T-helper 1 cell treated with Interleukin-12 subunit alpha and Interleukin-12 subunit beta and Interleukin-4 antibody, amounts not matched to agents 30 μg/mL and 1 μg/mL, for 36 hours (primary cell): ENCODE results near the gene THSD7B.

ENCODE experiments used
- H3K27ac Mint-ChIP-seq: one replicate; pipeline ENCODE4 v1.8.0; 2021; ENCODE audit warnings: mild to moderate bottlenecking, mixed read lengths
- H3K27me3 Mint-ChIP-seq: one replicate; pipeline ENCODE4 v1.8.0; 2021; ENCODE audit warnings: low read depth, mixed read lengths
- H3K36me3 Mint-ChIP-seq: one replicate; pipeline ENCODE4 v1.8.0; 2021; ENCODE audit warnings: low read depth, mixed read lengths
- H3K4me1 Mint-ChIP-seq: one replicate; pipeline ENCODE4 v1.8.0; 2021; ENCODE audit warnings: low read depth, mixed read lengths
- H3K4me3 Mint-ChIP-seq: one replicate; pipeline ENCODE4 v1.8.0; 2021; ENCODE audit warnings: mild to moderate bottlenecking, moderate library complexity, mixed read lengths
- H3K9me3 Mint-ChIP-seq: one replicate; pipeline ENCODE4 v1.8.0; 2021; ENCODE audit warnings: mixed read lengths

THSD7B gene

DNA sequence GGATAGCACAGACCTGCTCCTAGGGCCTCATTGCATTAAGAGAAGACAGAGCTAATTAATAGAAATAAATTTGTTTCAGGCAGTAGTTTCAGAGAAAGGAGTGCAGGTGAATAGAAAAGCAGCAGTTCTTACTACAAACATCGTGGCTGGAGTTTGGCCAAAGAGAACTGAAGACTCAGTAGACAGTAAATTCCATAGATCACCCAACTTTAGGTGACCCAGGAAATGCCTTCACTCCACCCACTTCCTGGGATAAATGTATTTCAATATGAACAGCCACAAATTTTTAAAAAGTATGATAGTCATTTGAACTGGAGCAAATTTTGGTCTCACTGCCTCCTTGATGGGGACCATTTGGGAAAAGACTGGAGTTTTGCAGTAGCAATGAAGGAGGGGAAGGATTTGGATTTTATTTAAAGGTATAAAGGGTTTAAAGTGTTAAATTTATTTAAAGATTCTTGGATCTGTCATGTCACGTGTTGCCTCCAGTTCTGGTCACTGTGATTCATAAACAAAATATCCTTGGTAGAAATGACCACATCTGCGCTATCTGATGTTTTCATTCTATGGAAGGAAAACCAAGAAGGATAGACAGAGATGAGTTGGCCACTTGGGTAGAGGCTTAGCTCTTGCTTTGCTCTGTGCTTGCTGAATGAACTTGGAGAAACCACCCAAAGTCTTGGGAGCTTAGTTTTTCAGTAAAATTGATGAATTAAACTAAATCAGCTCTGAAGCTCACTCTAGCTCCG, 390.2 kb downstream of the THSD7B start:
- Mint-ChIP-seq H3K27ac (no peak overlapping the region), H3K27me3 (no peaks in the 10 kb centered on the region), H3K4me3 (no peak overlapping the region), H3K4me1 (no peaks in the 10 kb centered on the region), H3K9me3 (no peaks in the 10 kb centered on the region), H3K36me3 (no peaks in the 10 kb centered on the region)

DNA sequence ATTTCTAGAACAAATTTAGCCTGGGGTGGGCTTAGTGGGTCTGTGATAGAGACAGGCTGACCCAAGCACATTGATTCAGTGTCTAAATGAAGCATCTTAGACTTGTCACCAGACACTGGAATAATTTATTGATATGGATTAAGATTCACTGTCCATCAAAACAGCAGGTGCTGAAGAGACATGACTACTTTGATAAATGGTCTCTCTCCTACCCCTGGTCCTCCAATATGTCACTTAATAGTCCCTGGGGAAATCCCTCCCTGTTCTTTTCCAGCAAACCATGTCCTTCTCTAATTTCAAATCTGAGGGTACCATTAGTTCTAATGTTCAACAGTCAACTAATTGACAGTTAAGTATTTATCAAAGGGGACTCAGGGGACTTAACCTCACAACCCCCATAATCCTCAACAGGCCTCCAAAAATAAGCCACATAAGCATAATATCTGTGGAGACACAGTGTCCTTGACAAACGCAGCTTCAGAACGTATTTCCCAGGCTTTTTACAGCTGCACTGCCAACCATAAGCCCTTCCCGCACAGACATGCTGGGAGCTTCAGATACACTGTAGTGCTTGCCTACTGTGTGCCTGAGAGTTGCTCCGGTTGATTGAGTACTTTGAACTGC, 391.0 kb downstream of the THSD7B start:
- H3K27me3 Mint-ChIP-seq = no peaks in the 10 kb centered on the region
- no peaks in the 10 kb centered on the region for H3K9me3 Mint-ChIP-seq
- H3K4me3 Mint-ChIP-seq = no peak overlapping the region
- H3K4me1 Mint-ChIP-seq = no peaks in the 10 kb centered on the region
- H3K27ac Mint-ChIP-seq = no peak overlapping the region
- H3K36me3 Mint-ChIP-seq = no peaks in the 10 kb centered on the region

DNA sequence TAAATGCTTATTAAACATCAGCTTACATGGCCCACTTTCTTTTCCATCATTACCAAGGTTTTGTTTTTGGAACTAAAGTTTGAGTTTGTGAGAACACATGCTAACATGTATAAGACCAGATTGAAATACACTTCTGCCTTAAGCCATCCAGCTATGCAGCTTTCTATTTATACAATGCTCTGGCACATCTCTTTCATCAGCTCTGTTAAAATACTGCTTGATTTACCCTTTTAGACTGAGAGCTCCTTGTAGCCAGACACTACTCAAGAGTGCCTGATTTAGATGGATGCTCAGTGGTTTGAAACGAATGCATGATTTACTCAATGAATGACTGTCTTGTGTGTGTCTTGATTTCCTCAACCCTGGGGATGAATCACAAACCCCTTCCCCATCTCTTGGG, 392.5 kb downstream of the THSD7B start:
- H3K27ac Mint-ChIP-seq = no peak overlapping the region
- H3K4me3 Mint-ChIP-seq = no peak overlapping the region
- H3K4me1 Mint-ChIP-seq = no peaks in the 10 kb centered on the region

DNA sequence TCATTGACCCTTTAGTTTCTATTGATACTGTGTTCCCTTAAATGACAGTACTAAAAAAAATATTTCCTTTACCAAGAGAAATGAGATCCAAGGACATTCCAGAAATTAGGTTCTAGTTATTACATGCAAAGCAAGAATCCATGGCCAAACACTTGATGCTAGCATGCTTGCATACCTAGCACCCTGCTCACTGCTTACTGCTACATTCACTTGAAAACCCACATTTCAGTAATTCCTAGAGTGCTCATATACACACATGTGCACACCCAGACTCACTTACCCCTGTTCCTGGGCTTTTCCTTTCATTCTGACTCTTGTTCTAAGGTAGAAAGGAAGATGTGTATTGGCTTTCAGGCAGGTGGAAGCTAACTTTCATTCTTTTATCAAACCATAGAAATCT, 395.9 kb downstream of the THSD7B start:
- Mint-ChIP-seq H3K36me3 (no peaks in the 10 kb centered on the region), H3K27ac (no peak overlapping the region), H3K4me1 (no peaks in the 10 kb centered on the region), H3K27me3 (no peaks in the 10 kb centered on the region), H3K9me3 (peaks cover 3% of the 10 kb centered on the region), H3K4me3 (no peak overlapping the region)

More for the DNA sequence above, 392.5 kb downstream of the THSD7B start:
- Mint-ChIP-seq H3K9me3 (no peaks in the 10 kb centered on the region), H3K36me3 (no peaks in the 10 kb centered on the region), H3K27me3 (no peaks in the 10 kb centered on the region)

DNA sequence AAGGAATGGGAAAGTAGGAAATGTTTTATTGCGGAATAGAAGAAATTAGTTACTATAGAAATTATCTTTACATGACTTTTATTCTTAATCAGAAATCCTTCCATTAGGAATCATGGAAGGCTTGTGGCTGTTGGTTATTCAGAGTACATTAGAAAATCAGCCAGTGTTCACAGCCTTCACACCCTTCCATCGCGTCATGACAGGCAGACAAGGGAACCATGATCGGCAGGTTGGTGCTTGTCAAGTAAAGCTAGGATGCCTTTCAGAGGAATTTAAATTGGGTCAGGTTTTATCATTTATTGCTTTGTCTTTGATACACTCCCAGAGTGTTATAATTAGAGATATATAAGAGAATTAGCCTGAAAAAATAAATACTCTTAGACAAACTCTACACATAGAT, 400.6 kb downstream of the THSD7B start:
- Mint-ChIP-seq H3K27ac (no peak overlapping the region), H3K36me3 (no peaks in the 10 kb centered on the region), H3K4me3 (no peak overlapping the region), H3K27me3 (no peaks in the 10 kb centered on the region), H3K9me3 (peaks cover 3% of the 10 kb centered on the region), H3K4me1 (no peaks in the 10 kb centered on the region)

DNA sequence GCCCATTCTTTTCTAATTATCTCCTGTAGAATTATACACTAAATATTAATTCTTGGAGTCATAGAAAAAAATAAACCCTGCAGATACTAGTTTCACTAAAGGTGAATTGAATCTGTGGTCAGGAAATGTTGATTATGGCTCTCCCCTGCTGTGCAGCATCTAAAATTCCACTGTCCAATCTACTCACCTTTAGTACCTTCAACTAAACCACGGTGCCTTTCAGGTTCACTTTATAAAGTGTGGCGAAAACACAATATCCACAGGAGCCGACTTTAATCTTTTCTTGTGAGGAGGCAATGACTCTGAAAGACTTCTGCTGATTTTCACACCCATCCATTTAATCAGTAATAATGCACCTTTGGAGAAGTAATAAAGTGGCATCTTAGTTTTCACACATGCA, 402.3 kb downstream of the THSD7B start:
- peaks cover 3% of the 10 kb centered on the region for H3K9me3 Mint-ChIP-seq
- no peak overlapping the region for H3K27ac Mint-ChIP-seq
- H3K4me3 Mint-ChIP-seq = no peak overlapping the region
- no peaks in the 10 kb centered on the region for H3K36me3 Mint-ChIP-seq
- H3K4me1 Mint-ChIP-seq = no peaks in the 10 kb centered on the region
- no peaks in the 10 kb centered on the region for H3K27me3 Mint-ChIP-seq

DNA sequence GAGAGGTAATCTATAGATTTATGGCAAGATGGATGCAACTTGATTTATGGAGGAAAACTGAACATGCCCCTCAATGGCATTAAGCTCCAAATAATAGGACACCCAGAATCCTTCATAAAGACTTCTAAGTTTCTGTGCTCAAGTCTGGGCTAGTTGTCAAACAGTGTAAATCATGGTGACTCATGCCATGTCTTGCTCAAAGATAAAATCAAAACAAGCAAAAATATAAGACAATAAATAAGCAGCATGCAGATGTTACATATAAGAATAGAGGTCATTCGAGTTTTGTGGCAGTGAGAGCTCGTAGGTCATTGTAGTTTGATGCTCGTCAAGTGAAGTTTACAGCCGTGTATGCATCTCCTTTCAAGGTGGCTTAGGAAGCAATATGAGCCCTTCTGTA, 403.2 kb downstream of the THSD7B start:
- no peak overlapping the region for H3K27ac Mint-ChIP-seq
- H3K4me3 Mint-ChIP-seq = no peak overlapping the region
- no peaks in the 10 kb centered on the region for H3K4me1 Mint-ChIP-seq
- H3K36me3 Mint-ChIP-seq = no peaks in the 10 kb centered on the region
- peaks cover 3% of the 10 kb centered on the region for H3K9me3 Mint-ChIP-seq
- no peaks in the 10 kb centered on the region for H3K27me3 Mint-ChIP-seq

DNA sequence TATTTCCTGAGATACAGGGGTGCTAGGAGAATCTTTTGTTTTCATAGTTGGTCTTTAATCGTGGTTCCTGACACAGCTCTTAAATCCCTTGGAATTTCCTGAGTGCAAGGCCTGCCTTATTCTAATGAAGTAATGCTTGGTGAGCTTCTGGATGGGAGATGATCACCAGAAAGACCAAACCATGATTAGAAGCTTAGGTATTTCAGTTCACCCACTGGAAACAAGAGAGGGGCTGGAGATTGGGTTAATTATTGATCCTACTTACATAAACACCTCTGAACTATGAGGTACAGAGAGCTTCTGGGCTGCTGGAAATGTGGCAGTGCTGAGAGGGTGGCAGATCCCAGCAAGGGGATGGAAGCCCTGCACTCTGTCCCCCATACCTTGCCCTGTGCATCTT, 406.8 kb downstream of the THSD7B start:
- Mint-ChIP-seq H3K27ac (no peak overlapping the region), H3K4me3 (no peak overlapping the region), H3K36me3 (no peaks in the 10 kb centered on the region)

DNA sequence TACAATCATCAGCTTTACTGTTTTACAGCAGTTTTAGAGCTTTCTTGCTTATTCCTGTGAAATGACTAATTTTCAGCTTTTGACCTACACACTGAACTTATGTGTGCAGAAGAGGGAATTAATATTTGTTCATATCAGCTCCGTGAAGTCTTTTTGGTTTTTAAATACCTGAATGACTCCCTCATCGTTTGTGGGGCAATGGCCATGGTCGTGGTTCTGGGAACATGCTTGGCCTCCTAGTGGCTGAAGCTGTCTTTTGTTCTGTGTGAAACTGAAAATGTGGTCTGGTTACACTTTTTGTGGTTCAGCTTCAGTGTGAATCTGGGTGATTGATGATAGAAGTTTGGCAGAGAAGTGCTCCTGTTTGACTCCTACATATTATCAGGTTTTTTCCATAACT, 408.1 kb downstream of the THSD7B start:
- Mint-ChIP-seq H3K36me3 (no peaks in the 10 kb centered on the region), H3K27me3 (no peaks in the 10 kb centered on the region), H3K27ac (no peak overlapping the region), H3K9me3 (no peaks in the 10 kb centered on the region), H3K4me3 (no peak overlapping the region), H3K4me1 (no peaks in the 10 kb centered on the region)

More for the DNA sequence above, 406.8 kb downstream of the THSD7B start:
- Mint-ChIP-seq H3K27me3 (no peaks in the 10 kb centered on the region), H3K9me3 (no peaks in the 10 kb centered on the region), H3K4me1 (no peaks in the 10 kb centered on the region)

DNA sequence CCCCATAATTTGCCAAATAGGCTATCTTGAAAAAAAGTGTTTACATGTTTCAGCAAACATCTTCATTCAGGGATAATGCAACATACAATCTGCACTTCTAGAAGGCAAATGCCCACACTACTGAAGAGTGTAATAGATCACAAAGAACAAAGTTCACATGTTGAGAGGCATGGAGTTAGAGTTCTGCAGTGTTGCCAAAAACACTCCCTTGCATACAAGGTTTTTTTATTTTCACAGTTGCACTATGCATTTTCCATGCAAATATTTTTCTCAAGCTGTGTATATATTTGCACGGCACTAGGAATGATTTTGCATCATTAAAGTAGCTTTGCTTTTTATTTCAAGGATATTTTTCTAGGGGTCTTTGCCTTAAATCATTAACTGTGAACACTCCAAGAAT, 409.9 kb downstream of the THSD7B start:
- Mint-ChIP-seq H3K27me3 (no peaks in the 10 kb centered on the region), H3K9me3 (no peaks in the 10 kb centered on the region), H3K27ac (no peak overlapping the region), H3K36me3 (no peaks in the 10 kb centered on the region), H3K4me3 (no peak overlapping the region), H3K4me1 (no peaks in the 10 kb centered on the region)

DNA sequence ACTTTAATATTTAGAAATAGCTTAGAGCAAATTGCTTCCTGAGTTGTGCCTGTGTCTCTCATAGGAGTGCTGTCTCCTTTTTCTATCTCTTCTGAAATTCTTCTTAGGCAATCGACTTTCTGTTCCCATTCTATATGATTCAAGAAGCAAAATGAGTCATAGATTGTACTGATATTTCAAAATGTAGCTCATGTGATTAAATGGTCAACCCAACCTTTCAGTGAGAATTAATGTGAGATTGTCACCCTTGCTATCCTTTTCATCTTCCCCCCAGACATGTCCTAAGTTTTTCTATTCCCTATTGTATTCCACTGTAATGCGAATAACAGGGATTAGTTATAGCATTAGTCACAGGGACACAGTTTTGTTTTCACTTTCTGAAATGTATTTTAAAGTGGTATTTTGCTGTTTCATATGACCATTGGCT, 413.6 kb downstream of the THSD7B start:
- Mint-ChIP-seq H3K27me3 (no peaks in the 10 kb centered on the region), H3K4me3 (no peak overlapping the region), H3K27ac (no peak overlapping the region), H3K36me3 (no peaks in the 10 kb centered on the region), H3K9me3 (no peaks in the 10 kb centered on the region), H3K4me1 (no peaks in the 10 kb centered on the region)

DNA sequence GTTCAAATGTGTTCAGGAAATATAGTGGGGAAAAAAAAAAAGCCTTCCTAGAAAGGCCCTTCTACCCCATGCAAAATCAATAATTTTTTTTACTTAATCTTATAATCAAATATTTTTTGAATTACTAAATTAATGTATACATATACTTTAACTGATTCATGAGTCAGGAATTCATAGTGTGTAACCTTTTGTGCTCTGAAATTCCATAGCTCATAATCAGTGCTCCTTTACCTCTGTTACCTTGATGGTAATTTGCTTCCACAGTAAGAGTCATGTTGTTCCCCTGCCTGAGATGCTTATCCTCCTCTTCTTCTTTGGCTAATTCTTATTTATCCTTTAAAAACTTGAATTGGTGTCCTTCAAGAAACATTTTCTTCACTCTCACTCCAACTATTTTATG, 414.2 kb downstream of the THSD7B start:
- Mint-ChIP-seq H3K27ac (no peak overlapping the region), H3K4me3 (no peak overlapping the region), H3K36me3 (no peaks in the 10 kb centered on the region), H3K4me1 (no peaks in the 10 kb centered on the region), H3K9me3 (no peaks in the 10 kb centered on the region), H3K27me3 (no peaks in the 10 kb centered on the region)

DNA sequence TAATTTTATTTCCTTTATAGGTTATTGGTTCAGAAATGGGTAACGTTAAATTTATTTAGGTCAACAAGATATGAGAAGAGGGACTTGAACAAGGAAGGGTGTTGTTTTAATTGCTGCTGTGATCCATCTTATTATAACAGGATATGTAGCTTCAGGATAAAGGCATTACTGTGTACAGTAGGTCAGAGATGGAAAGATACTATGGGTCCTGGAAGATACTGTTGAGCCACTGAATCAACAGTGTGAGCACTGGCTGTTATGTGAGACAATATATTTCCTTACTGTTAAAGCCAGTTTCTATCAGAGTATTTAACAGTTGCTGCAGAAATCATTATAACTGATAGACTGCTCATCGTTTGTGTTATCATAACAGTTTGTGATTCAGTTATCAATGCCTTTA, 414.7 kb downstream of the THSD7B start:
- no peaks in the 10 kb centered on the region for H3K4me1 Mint-ChIP-seq
- H3K27me3 Mint-ChIP-seq = no peaks in the 10 kb centered on the region
- no peak overlapping the region for H3K4me3 Mint-ChIP-seq
- no peaks in the 10 kb centered on the region for H3K36me3 Mint-ChIP-seq
- H3K9me3 Mint-ChIP-seq = no peaks in the 10 kb centered on the region
- no peak overlapping the region for H3K27ac Mint-ChIP-seq

DNA sequence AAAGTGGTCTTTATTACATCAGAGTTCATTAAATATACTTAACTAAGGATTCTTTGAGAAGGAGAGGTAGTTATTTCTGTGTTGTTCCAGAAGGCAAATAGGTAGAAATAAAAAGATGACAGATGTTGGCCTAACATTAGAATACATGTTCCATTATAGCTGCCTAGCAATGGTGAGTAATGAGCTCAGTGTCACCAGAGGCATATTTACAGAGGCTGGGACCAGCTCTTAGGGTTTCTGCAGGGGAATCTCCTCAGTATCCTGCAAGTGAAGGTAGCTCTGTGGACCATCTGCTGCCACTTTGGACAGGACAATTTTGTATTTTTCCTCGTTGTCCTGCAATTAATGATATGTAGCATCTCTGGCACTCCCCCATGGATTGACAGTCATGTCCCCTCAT, 416.0 kb downstream of the THSD7B start:
- no peaks in the 10 kb centered on the region for H3K9me3 Mint-ChIP-seq
- H3K4me3 Mint-ChIP-seq = no peak overlapping the region
- no peaks in the 10 kb centered on the region for H3K4me1 Mint-ChIP-seq
- no peaks in the 10 kb centered on the region for H3K27me3 Mint-ChIP-seq
- no peaks in the 10 kb centered on the region for H3K36me3 Mint-ChIP-seq
- H3K27ac Mint-ChIP-seq = no peak overlapping the region

DNA sequence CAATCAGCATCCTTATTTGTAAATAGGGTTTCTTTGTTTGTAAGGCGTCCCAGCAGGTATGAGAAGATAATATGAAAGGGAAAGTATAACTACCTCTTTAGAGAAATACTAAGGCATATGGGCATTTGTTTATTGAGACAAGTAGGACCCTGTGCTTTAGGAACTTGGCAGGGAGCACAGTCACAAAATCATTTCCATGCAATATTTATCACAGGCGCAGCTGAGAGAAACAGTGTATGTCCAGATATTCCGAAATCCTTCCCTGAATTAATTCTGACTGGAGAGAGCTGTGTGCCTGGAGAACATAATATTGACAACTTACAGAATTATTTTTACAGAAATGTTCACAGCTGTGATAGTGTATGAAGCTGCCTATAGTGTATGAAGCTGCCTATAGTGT, 416.7 kb downstream of the THSD7B start:
- Mint-ChIP-seq H3K36me3 (no peaks in the 10 kb centered on the region), H3K9me3 (no peaks in the 10 kb centered on the region), H3K4me1 (no peaks in the 10 kb centered on the region), H3K27ac (no peak overlapping the region), H3K27me3 (no peaks in the 10 kb centered on the region), H3K4me3 (no peak overlapping the region)
